A673 (cell line): ENCODE results near the gene RNF19B. TPM values are rescaled to one million over a fixed set of nuclear protein-coding genes. Genes with fewer than 3 reads are reported as not detected.

Source experiments
- BruUV-seq: library from RNA; stranded (reverse); fragments of 400-500 nt; replicated peaks from 2 replicates; lab custom pipeline; 2021; lab: Mats Ljungman, UMichigan
- CTCF ChIA-PET: fragments of 300-600 bp; sonication (Branson Sonifier 250); formaldehyde crosslinking; loops from one replicate; lab custom pipeline; 2022; ENCODE audit warnings: antibody characterized with exemption; lab: Charles Lee
- POLR2A ChIA-PET: fragments of 300-600 bp; sonication (Branson Sonifier 250); formaldehyde crosslinking; loops from one replicate; lab custom pipeline; 2022; ENCODE audit warnings: antibody characterized with exemption; ENCODE audit not compliant: low non-redundant PET; lab: Charles Lee
- DNase-seq: peaks from one replicate; pipeline ENCODE4 v3.0.0-alpha.2; 2015; ENCODE audit warnings: low spot score
- H3K27ac ChIP-seq: fragments of 200-600 bp; sonication (generic); 2 replicates; pipeline ENCODE4 v1.5.1; 2016; ENCODE audit warnings: mixed run types, low read depth, mild to moderate bottlenecking, mixed read lengths, antibody characterized with exemption, low read length; ENCODE audit not compliant: poor library complexity, severe bottlenecking
- H3K27me3 ChIP-seq: fragments of 200-600 bp; sonication (generic); replicated peaks from 2 replicates; pipeline ENCODE4 v1.6.1; 2017; ENCODE audit warnings: mixed run types, low read depth, mild to moderate bottlenecking, mixed read lengths, antibody characterized with exemption, low read length; ENCODE audit not compliant: insufficient read depth, poor library complexity
- H3K36me3 ChIP-seq: fragments of 200-600 bp; sonication (generic); 2 replicates; pipeline ENCODE4 v1.6.1; 2016; ENCODE audit warnings: mixed run types, mild to moderate bottlenecking, mixed read lengths, antibody characterized with exemption, low read length; ENCODE audit not compliant: insufficient read depth, poor library complexity, severe bottlenecking
- H3K4me1 ChIP-seq: fragments of 200-600 bp; sonication (generic); 2 replicates; pipeline ENCODE4 v1.6.1; 2017; ENCODE audit warnings: mixed run types, mild to moderate bottlenecking, mixed read lengths, antibody characterized with exemption, low read length; ENCODE audit not compliant: insufficient read depth, poor library complexity, severe bottlenecking
- H3K4me3 ChIP-seq: fragments of 200-600 bp; sonication (generic); 2 replicates; pipeline ENCODE4 v1.5.1; 2016; ENCODE audit warnings: low read depth, mixed run types, mild to moderate bottlenecking, mixed read lengths, low read length; ENCODE audit not compliant: poor library complexity, severe bottlenecking
- H3K9me3 ChIP-seq: fragments of 200-600 bp; sonication (generic); 2 replicates; pipeline ENCODE4 v1.6.1; 2016; ENCODE audit warnings: mixed run types, low read depth, mild to moderate bottlenecking, mixed read lengths, antibody characterized with exemption, low read length; ENCODE audit not compliant: poor library complexity, severe bottlenecking
- CTCF ChIP-seq: fragments of 300-800, 200-600 bp; sonication (generic); conservative IDR thresholded peaks from 2 replicates; pipeline ENCODE4 v1.5.1; 2017; ENCODE audit warnings: low read depth, mild to moderate bottlenecking, antibody characterized with exemption, low read length, moderate library complexity, mixed read lengths
- EZH2 ChIP-seq: fragments of 200-600 bp; sonication (generic); IDR thresholded peaks from 2 replicates; pipeline ENCODE4 v1.6.1; 2017; ENCODE audit warnings: borderline replicate concordance, low read depth, mild to moderate bottlenecking, mixed read lengths, antibody characterized with exemption, low read length; ENCODE audit not compliant: poor library complexity, severe bottlenecking
- intact Hi-C: fragments of 100-400 bp; cut with micrococcal nuclease; formaldehyde crosslinking; loops from one replicate; pipeline ENCODE4 v1.10.0; 2022; ENCODE audit not compliant: unreplicated experiment
- total RNA-seq: library from RNA; stranded (reverse); gene quantifications from 2 replicates; pipeline ENCODE4 v1.2.3, GENCODE V29; 2021

RNF19B gene
- total RNA-seq, 1 experiment from 2014 or later: 14.3 TPM

- no TSS peak for BruUV-seq
- TF ChIP-seq EZH2 (no peak), CTCF (no peak)
- H3K4me1 ChIP-seq: no peaks in the 10 kb centered on the region
- no peaks in the 10 kb centered on the region for H3K9me3 ChIP-seq
- ChIA-PET POLR2A (no interaction called here), CTCF (no interaction called here)
- intact Hi-C loops: no loop called here
- peaks cover 3% of the 10 kb centered on the region for H3K36me3 ChIP-seq
- no peaks in the 10 kb centered on the region for H3K27me3 ChIP-seq
- no peak overlapping the region for H3K4me3 ChIP-seq
- no peak overlapping the region for H3K27ac ChIP-seq
- DNase-seq: no peak
Observed at GRCh38 chr1:32948905-32949304, 15.7 kb downstream of the RNF19B start.

DNA sequence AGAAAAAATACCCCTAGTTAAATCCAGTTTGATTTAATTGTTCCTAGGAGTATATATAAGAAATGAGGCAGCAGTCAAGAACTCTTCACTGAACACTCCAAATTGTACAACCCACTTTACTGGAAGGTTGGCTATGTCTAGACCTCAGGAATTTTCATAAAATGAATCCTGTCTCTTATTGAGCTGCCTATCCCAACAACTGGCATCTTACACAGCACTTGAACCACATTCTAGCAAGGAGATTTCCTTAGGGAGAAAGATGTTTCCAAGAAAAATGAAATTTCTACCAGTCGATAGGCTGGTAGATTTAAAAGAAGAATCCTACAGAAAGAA is 16.3 kb downstream of the RNF19B start:
- H3K27me3 ChIP-seq: no peaks in the 10 kb centered on the region
- no peaks in the 10 kb centered on the region for H3K4me1 ChIP-seq
- no peak for DNase-seq
- intact Hi-C loops: no loop called here
- no peaks in the 10 kb centered on the region for H3K9me3 ChIP-seq
- H3K36me3 ChIP-seq: peaks cover 3% of the 10 kb centered on the region
- BruUV-seq: no TSS peak
- H3K27ac ChIP-seq: no peak overlapping the region
- TF ChIP-seq CTCF: no peak
- TF ChIP-seq EZH2: no peak
- CTCF ChIA-PET: no interaction called here
- no peak overlapping the region for H3K4me3 ChIP-seq
- POLR2A ChIA-PET: no interaction called here

- intact Hi-C loops: no loop called here
- Histone ChIP-seq H3K27me3 (no peaks in the 10 kb centered on the region), H3K9me3 (no peaks in the 10 kb centered on the region), H3K4me3 (no peak overlapping the region), H3K4me1 (no peaks in the 10 kb centered on the region), H3K27ac (no peak overlapping the region), H3K36me3 (peaks cover 3% of the 10 kb centered on the region)
- DNase-seq: no peak
- ChIA-PET POLR2A (no interaction called here), CTCF (no interaction called here)
- BruUV-seq: no TSS peak
- TF ChIP-seq EZH2 (no peak), CTCF (no peak)
Observed at GRCh38 chr1:32947669-32948389, 16.8 kb downstream of the RNF19B start.
